ENCODE results near the gene PMEL.
"Not testable (repeated sequence)": the region's sequence is repeated elsewhere in the genome, so short reads cannot be mapped to it uniquely, and the experiment has no call there.

- TF ChIP-seq CTCF (conservative IDR thresholded peaks at IDR 0.05; ENCODE audit: low read depth, low read length); EZH2phosphoT487 (IDR thresholded peaks at IDR 0.05; ENCODE audit: borderline replicate concordance, low read length); EZH2 (IDR thresholded peaks at IDR 0.05; ENCODE audit: low read length, unreplicated experiment): not testable (repeated sequence)
Measured at GRCh38 chr12:55923648-55924047, 42.2 kb downstream of the PMEL start.

All from PC-3 (cell line).